Measurements from ENCODE around the gene SCARF2. TPM values are rescaled to one million over a fixed set of nuclear protein-coding genes. Genes with fewer than 3 reads are reported as not detected.

The SCARF2 gene
- total RNA-seq, 2 donors from 2014 or later = 12.8 to 28.6 TPM

GRCh38 chr22:20434264-20434751 lies 3.3 kb downstream of the SCARF2 start:
- DNase-seq (ENCODE audit: low spot score) = no peak

GRCh38 chr22:20433686-20434241 lies 3.9 kb downstream of the SCARF2 start:
- H3K4me3 ChIP-seq = no peak overlapping the region
- no peak for DNase-seq (ENCODE audit: low spot score)
- 77% methylated on average over 4 of the region's 4 CpGs for WGBS
- TF ChIP-seq CTCF (IDR thresholded peaks at IDR 0.05) = no peak
- TF ChIP-seq POLR2AphosphoS5 (IDR thresholded peaks at IDR 0.05) = no peak
- no peak for TF ChIP-seq POLR2A (IDR thresholded peaks at IDR 0.05)
- intact Hi-C loops (cut with DNase I) = loop anchor here (10.0 kb wide), 1 partner anchor 121 kb away; no protein-coding TSS in a partner anchor
- no peaks in the 10 kb centered on the region for H3K36me3 ChIP-seq
- H3K9me3 ChIP-seq = no peaks in the 10 kb centered on the region
- no peak overlapping the region for H3K27ac ChIP-seq
- H3K27me3 ChIP-seq (replicated peaks; ENCODE audit: insufficient read depth) = no peaks in the 10 kb centered on the region
- peaks cover 14% of the 10 kb centered on the region for H3K4me1 ChIP-seq (replicated peaks)

More at GRCh38 chr22:20434264-20434751, 3.3 kb downstream of the SCARF2 start:
- TF ChIP-seq POLR2AphosphoS5 (IDR thresholded peaks at IDR 0.05) (no peak), CTCF (IDR thresholded peaks at IDR 0.05) (no peak), POLR2A (IDR thresholded peaks at IDR 0.05) (no peak)
- WGBS = 92% methylated on average over 12 of the region's 12 CpGs
- H3K9me3 ChIP-seq = no peaks in the 10 kb centered on the region
- no peak overlapping the region for H3K27ac ChIP-seq
- peaks cover 14% of the 10 kb centered on the region for H3K4me1 ChIP-seq (replicated peaks)
- H3K36me3 ChIP-seq = no peaks in the 10 kb centered on the region
- H3K4me3 ChIP-seq = no peak overlapping the region
- intact Hi-C loops (cut with DNase I) = loop anchor here (10.0 kb wide), 1 partner anchor 120 kb away; no protein-coding TSS in a partner anchor
- no peaks in the 10 kb centered on the region for H3K27me3 ChIP-seq (replicated peaks; ENCODE audit: insufficient read depth)

GRCh38 chr22:20433191-20433590 lies 4.4 kb downstream of the SCARF2 start:
- TF ChIP-seq POLR2A (IDR thresholded peaks at IDR 0.05) (no peak), CTCF (IDR thresholded peaks at IDR 0.05) (no peak), POLR2AphosphoS5 (IDR thresholded peaks at IDR 0.05) (no peak)
- Histone ChIP-seq H3K27ac (no peak overlapping the region), H3K27me3 (replicated peaks; ENCODE audit: insufficient read depth) (no peaks in the 10 kb centered on the region), H3K4me3 (no peak overlapping the region), H3K36me3 (no peaks in the 10 kb centered on the region), H3K9me3 (no peaks in the 10 kb centered on the region), H3K4me1 (replicated peaks) (peaks cover 14% of the 10 kb centered on the region)
- WGBS = 89% methylated on average over 11 of the region's 11 CpGs
- intact Hi-C loops (cut with DNase I) = loop anchor here (10.0 kb wide), 1 partner anchor 122 kb away; no protein-coding TSS in a partner anchor
- no peak for DNase-seq (ENCODE audit: low spot score)

- intact Hi-C loops (cut with DNase I) = loop anchor here (10.0 kb wide), 1 partner anchor 123 kb away; no protein-coding TSS in a partner anchor
- Histone ChIP-seq H3K4me1 (replicated peaks) (peaks cover 14% of the 10 kb centered on the region), H3K9me3 (no peaks in the 10 kb centered on the region), H3K4me3 (no peak overlapping the region), H3K27ac (no peak overlapping the region), H3K36me3 (no peaks in the 10 kb centered on the region), H3K27me3 (replicated peaks; ENCODE audit: insufficient read depth) (no peaks in the 10 kb centered on the region)
- DNase-seq (ENCODE audit: low spot score) = no peak
- TF ChIP-seq POLR2AphosphoS5 (IDR thresholded peaks at IDR 0.05) (no peak), CTCF (IDR thresholded peaks at IDR 0.05) (no peak), POLR2A (IDR thresholded peaks at IDR 0.05) (no peak)
- WGBS = 94% methylated on average over 3 of the region's 3 CpGs
Observed at GRCh38 chr22:20432244-20432686, 5.4 kb downstream of the SCARF2 start.

All from prostate gland (tissue), 2 donors.